SU-DHL-6 (cell line): Measurements from ENCODE around the gene HPX.

Experiments
- H2AFZ ChIP-seq: fragments of 200-600 bp; sonication (generic); 2 replicates; pipeline ENCODE4 v1.6.1; 2014; ENCODE audit warnings: low read depth, mild to moderate bottlenecking, moderate library complexity, mixed read lengths, antibody characterized with exemption, low read length; ENCODE audit not compliant: severe bottlenecking
- H3F3A ChIP-seq: fragments of 200-600 bp; shearing (Covaris generic); 2 replicates; pipeline ENCODE4 v1.6.0; 2016; ENCODE audit warnings: antibody characterized with exemption, mild to moderate bottlenecking; ENCODE audit not compliant: insufficient read depth
- H3K27ac ChIP-seq: fragments of 200-600 bp; sonication (generic); 2 replicates; pipeline ENCODE4 v1.5.1; 2016; ENCODE audit warnings: low read depth, mild to moderate bottlenecking, low read length, moderate library complexity, mixed read lengths
- H3K27me3 ChIP-seq: fragments of 200-600 bp; sonication (generic), shearing (Covaris generic); 2 replicates; pipeline ENCODE4 v1.6.0; 2014; ENCODE audit warnings: mild to moderate bottlenecking, low read length
- H3K36me3 ChIP-seq: fragments of 200-600 bp; sonication (generic); 2 replicates; pipeline ENCODE4 v1.6.1; 2014; ENCODE audit warnings: mild to moderate bottlenecking, low read length, mixed read lengths
- H3K4me2 ChIP-seq: fragments of 300-600, 200-600 bp; shearing (Covaris generic), sonication (generic); 2 replicates; pipeline ENCODE4 v1.6.0; 2014; ENCODE audit warnings: low read length, low read depth, mild to moderate bottlenecking; ENCODE audit not compliant: poor library complexity, severe bottlenecking
- H3K4me3 ChIP-seq: fragments of 200-600 bp; sonication (generic); 2 replicates; pipeline ENCODE4 v1.5.1; 2014; ENCODE audit warnings: antibody characterized with exemption, low read length, mild to moderate bottlenecking, mixed read lengths; ENCODE audit not compliant: insufficient read depth, poor library complexity, severe bottlenecking
- H3K79me2 ChIP-seq: fragments of 200-600 bp; sonication (generic); 2 replicates; pipeline ENCODE4 v1.6.1; 2014; ENCODE audit warnings: mild to moderate bottlenecking, low read length, moderate library complexity; ENCODE audit not compliant: insufficient read depth
- H3K9ac ChIP-seq: fragments of 200-600 bp; sonication (generic); 2 replicates; pipeline ENCODE4 v1.7.0; 2014; ENCODE audit warnings: mild to moderate bottlenecking, low read length
- H3K9me2 ChIP-seq: fragments of 200-600 bp; sonication (generic); replicated peaks from 2 replicates; pipeline ENCODE4 v1.6.1; 2014; ENCODE audit warnings: low read length; ENCODE audit not compliant: insufficient read depth
- H3K9me3 ChIP-seq: fragments of 200-600 bp; sonication (generic); 2 replicates; pipeline ENCODE4 v1.6.1; 2014; ENCODE audit warnings: low read length, mixed read lengths; ENCODE audit not compliant: insufficient read depth
- H4K20me1 ChIP-seq: fragments of 200-600 bp; sonication (generic); 2 replicates; pipeline ENCODE4 v1.6.1; 2014; ENCODE audit warnings: low read depth, mild to moderate bottlenecking, antibody characterized with exemption, low read length, moderate library complexity, mixed read lengths
- EZH2phosphoT487 ChIP-seq: fragments of 200-600 bp; sonication (generic), shearing (Covaris generic); conservative IDR thresholded peaks from 2 replicates; pipeline ENCODE4 v1.6.1; 2018; ENCODE audit warnings: mild to moderate bottlenecking, antibody characterized with exemption, low read length, moderate library complexity, mixed read lengths
- TF ChIP-seq, protein P1 (sequence below): fragments of 200-600 bp; sonication (generic); IDR thresholded peaks from one replicate; pipeline ENCODE4 v1.5.1; 2017; ENCODE audit warnings: antibody characterized with exemption, mild to moderate bottlenecking, low read length, moderate library complexity; ENCODE audit not compliant: insufficient read depth, poor library complexity, severe bottlenecking

HPX gene

DNA sequence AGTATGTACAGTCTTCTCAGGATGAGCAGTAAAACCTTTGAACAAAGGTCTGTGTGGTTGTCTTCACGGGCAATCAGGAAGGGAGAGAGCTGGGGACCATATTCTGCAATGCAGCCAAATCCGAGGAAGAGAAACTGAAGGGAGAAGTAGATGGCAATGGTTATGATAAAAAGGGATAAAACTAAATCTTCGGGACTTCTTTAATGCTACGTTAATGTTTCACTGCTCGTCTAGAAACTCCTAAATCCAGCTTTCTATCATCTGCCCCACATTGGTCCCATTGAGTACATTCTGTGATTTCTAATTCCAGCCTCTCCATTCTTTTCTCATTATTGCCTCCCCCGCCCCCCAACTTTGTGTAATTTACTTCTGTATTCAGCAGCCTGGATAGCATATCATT, 42.2 kb upstream of the HPX start:
- Histone ChIP-seq H3K9me2 (no peaks in the 10 kb centered on the region), H3K27me3 (no peaks in the 10 kb centered on the region), H3F3A (no peaks in the 10 kb centered on the region), H3K4me3 (no peak overlapping the region), H3K4me2 (peak overlapping the region; percentile 63), H3K27ac (no peak overlapping the region), H2AFZ (no peak overlapping the region), H4K20me1 (no peaks in the 10 kb centered on the region; the same call in 1 of the 2 replicates), H3K9ac (peak overlapping the region; percentile 73; the same call in 1 of the 2 replicates), H3K9me3 (no peaks in the 10 kb centered on the region), H3K36me3 (peaks cover 30% of the 10 kb centered on the region), H3K79me2 (peaks cover 40% of the 10 kb centered on the region)
- TF ChIP-seq, protein P1, sequence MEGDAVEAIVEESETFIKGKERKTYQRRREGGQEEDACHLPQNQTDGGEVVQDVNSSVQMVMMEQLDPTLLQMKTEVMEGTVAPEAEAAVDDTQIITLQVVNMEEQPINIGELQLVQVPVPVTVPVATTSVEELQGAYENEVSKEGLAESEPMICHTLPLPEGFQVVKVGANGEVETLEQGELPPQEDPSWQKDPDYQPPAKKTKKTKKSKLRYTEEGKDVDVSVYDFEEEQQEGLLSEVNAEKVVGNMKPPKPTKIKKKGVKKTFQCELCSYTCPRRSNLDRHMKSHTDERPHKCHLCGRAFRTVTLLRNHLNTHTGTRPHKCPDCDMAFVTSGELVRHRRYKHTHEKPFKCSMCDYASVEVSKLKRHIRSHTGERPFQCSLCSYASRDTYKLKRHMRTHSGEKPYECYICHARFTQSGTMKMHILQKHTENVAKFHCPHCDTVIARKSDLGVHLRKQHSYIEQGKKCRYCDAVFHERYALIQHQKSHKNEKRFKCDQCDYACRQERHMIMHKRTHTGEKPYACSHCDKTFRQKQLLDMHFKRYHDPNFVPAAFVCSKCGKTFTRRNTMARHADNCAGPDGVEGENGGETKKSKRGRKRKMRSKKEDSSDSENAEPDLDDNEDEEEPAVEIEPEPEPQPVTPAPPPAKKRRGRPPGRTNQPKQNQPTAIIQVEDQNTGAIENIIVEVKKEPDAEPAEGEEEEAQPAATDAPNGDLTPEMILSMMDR, result no peak
- TF ChIP-seq EZH2phosphoT487, result no peak

DNA sequence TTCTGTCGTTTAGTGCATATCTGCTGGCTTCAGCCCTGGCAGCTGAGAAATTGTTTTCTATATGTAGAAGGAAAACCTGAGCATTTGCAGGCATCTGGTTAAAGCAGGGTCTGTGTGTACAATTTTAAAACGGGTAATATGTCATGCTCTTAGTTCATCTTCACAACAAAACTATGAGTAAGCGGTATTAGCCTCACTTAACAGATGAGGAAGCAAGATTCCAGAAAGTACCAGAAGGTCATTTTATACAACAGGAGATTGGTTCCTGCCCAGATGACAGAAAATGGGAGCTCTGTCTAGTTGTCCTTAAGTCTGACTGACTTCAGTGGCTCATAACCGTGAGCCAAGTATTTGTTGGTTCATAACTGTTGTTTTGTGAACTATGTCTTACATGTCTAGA, 41.7 kb upstream of the HPX start:
- no peaks in the 10 kb centered on the region; the same call in 1 of the 2 replicates for H4K20me1 ChIP-seq
- no peak overlapping the region for H3K27ac ChIP-seq
- H3K9me3 ChIP-seq, result no peaks in the 10 kb centered on the region
- H3K9ac ChIP-seq, result peak overlapping the region; percentile 73
- no peaks in the 10 kb centered on the region for H3F3A ChIP-seq
- H3K36me3 ChIP-seq, result peaks cover 30% of the 10 kb centered on the region
- TF ChIP-seq, protein P1, result no peak
- no peak for TF ChIP-seq EZH2phosphoT487
- H2AFZ ChIP-seq, result no peak overlapping the region
- peak overlapping the region; percentile 63 for H3K4me2 ChIP-seq
- H3K79me2 ChIP-seq, result peaks cover 40% of the 10 kb centered on the region
- peak overlapping the region; percentile 74 for H3K4me3 ChIP-seq
- no peaks in the 10 kb centered on the region for H3K27me3 ChIP-seq
- H3K9me2 ChIP-seq, result no peaks in the 10 kb centered on the region

DNA sequence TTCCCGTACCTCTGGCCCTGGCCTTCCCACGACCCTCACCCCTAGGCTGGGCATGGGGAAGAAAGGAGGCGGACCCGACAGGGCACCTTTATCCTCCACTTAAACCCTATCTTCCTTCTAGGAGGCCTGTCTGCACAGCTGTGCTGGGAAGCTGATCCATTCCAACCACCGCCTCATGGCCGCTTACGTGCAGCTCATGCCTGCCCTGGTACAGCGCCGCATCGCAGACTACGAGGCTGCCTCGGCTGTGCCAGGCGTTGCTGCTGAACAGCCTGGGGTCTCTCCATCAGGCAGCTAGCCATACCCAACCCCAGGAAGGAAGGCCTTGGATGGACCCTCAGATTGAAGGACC, 41.1 kb upstream of the HPX start:
- peak overlapping the region; percentile 73 for H3K9ac ChIP-seq
- no peaks in the 10 kb centered on the region; the same call in 1 of the 2 replicates for H4K20me1 ChIP-seq
- no peaks in the 10 kb centered on the region for H3F3A ChIP-seq
- H3K4me2 ChIP-seq, result peak overlapping the region; percentile 63
- peaks cover 26% of the 10 kb centered on the region for H3K36me3 ChIP-seq
- peaks cover 40% of the 10 kb centered on the region for H3K79me2 ChIP-seq
- H2AFZ ChIP-seq, result no peak overlapping the region
- H3K4me3 ChIP-seq, result peak overlapping the region; percentile 74
- H3K9me2 ChIP-seq, result no peaks in the 10 kb centered on the region
- no peaks in the 10 kb centered on the region for H3K27me3 ChIP-seq
- TF ChIP-seq, protein P1, result no peak
- TF ChIP-seq EZH2phosphoT487, result no peak
- H3K9me3 ChIP-seq, result no peaks in the 10 kb centered on the region
- peak overlapping the region; percentile 55 for H3K27ac ChIP-seq
